H9 (cell line): ENCODE results near the gene PDE3B. TPM values are rescaled to one million over a fixed set of nuclear protein-coding genes. Genes with fewer than 3 reads are reported as not detected.

Experiments
- DNase-seq: peaks from one replicate; pipeline ENCODE4 v3.0.0-alpha.2; 2017
- H2AFZ ChIP-seq: one replicate; pipeline ENCODE4 v1.6.1; 2013; ENCODE audit warnings: mild to moderate bottlenecking, low read length, control low read depth, moderate library complexity
- H2AK5ac ChIP-seq: 2 replicates; pipeline ENCODE4 v1.6.1; 2013; ENCODE audit warnings: low read length, control low read depth, mixed read lengths; ENCODE audit not compliant: insufficient read length
- H2BK120ac ChIP-seq: one replicate; pipeline ENCODE4 v1.6.1; 2013; ENCODE audit warnings: low read depth, mild to moderate bottlenecking, low read length, control low read depth, inconsistent platforms; ENCODE audit not compliant: poor library complexity, severe bottlenecking
- H2BK12ac ChIP-seq: 2 replicates; pipeline ENCODE4 v1.6.1; 2013; ENCODE audit warnings: low read length, control low read depth, mixed read lengths, low read depth; ENCODE audit not compliant: insufficient read length
- H2BK15ac ChIP-seq: 2 replicates; pipeline ENCODE4 v1.6.1; 2013; ENCODE audit warnings: low read depth, low read length, control low read depth
- H2BK20ac ChIP-seq: one replicate; pipeline ENCODE4 v1.6.1; 2013; ENCODE audit warnings: low read depth, mild to moderate bottlenecking, low read length, control low read depth, inconsistent platforms; ENCODE audit not compliant: poor library complexity, severe bottlenecking
- H2BK5ac ChIP-seq: 2 replicates; pipeline ENCODE4 v1.6.1; 2013; ENCODE audit warnings: low read length, control low read depth, mixed read lengths; ENCODE audit not compliant: insufficient read length
- H3K14ac ChIP-seq: 2 replicates; pipeline ENCODE4 v1.6.1; 2013; ENCODE audit warnings: low read length, control low read depth; ENCODE audit not compliant: insufficient read depth
- H3K18ac ChIP-seq: 2 replicates; pipeline ENCODE4 v1.6.1; 2013; ENCODE audit warnings: low read depth, mild to moderate bottlenecking, mixed read lengths, low read length, control low read depth; ENCODE audit not compliant: insufficient read length
- H3K23ac ChIP-seq: 2 replicates; pipeline ENCODE4 v1.6.1; 2013; ENCODE audit warnings: low read length, control low read depth, mixed read lengths, low read depth; ENCODE audit not compliant: insufficient read length
- H3K23me2 ChIP-seq: 2 replicates; pipeline ENCODE4 v1.6.1; 2013; ENCODE audit warnings: low read depth, mild to moderate bottlenecking, mixed read lengths, low read length, control low read depth; ENCODE audit not compliant: insufficient read length, poor library complexity, severe bottlenecking
- H3K27ac ChIP-seq: 2 replicates; pipeline ENCODE4 v1.5.1; 2013; ENCODE audit warnings: low read length, control low read depth, mixed read lengths, low read depth; ENCODE audit not compliant: insufficient read length
- H3K27me3 ChIP-seq: 2 replicates; pipeline ENCODE4 v1.6.1; 2013; ENCODE audit warnings: low read length, control low read depth, inconsistent platforms; ENCODE audit not compliant: insufficient read depth
- H3K4ac ChIP-seq: 2 replicates; pipeline ENCODE4 v1.6.1; 2013; ENCODE audit warnings: low read depth, mild to moderate bottlenecking, control low read depth, inconsistent platforms, low read length, moderate library complexity
- H3K4me1 ChIP-seq: 2 replicates; pipeline ENCODE4 v1.6.1; 2013; ENCODE audit warnings: low read length, control low read depth, inconsistent platforms; ENCODE audit not compliant: insufficient read depth
- H3K4me2 ChIP-seq: 2 replicates; pipeline ENCODE4 v1.6.1; 2013; ENCODE audit warnings: low read length, control low read depth, mixed read lengths; ENCODE audit not compliant: insufficient read length, insufficient read depth
- H3K56ac ChIP-seq: 2 replicates; pipeline ENCODE4 v1.6.1; 2013; ENCODE audit warnings: low read depth, mild to moderate bottlenecking, mixed read lengths, low read length, control low read depth; ENCODE audit not compliant: insufficient read length
- H3K79me1 ChIP-seq: 2 replicates; pipeline ENCODE4 v1.6.1; 2013; ENCODE audit warnings: low read depth, mild to moderate bottlenecking, moderate library complexity, low read length, control low read depth, inconsistent platforms; ENCODE audit not compliant: insufficient read depth, poor library complexity, severe bottlenecking
- H3K79me2 ChIP-seq: 2 replicates; pipeline ENCODE4 v1.6.1; 2013; ENCODE audit warnings: low read length, control low read depth, inconsistent platforms; ENCODE audit not compliant: insufficient read depth
- H3K9ac ChIP-seq: 2 replicates; pipeline ENCODE4 v1.6.1; 2013; ENCODE audit warnings: low read length, control low read depth, mixed read lengths; ENCODE audit not compliant: insufficient read length; ENCODE audit errors: extremely low read depth
- H3K9me3 ChIP-seq: one replicate; pipeline ENCODE4 v1.6.1; 2013; ENCODE audit warnings: low read depth, low read length, inconsistent platforms; ENCODE audit not compliant: control insufficient read depth
- H3T11ph ChIP-seq: one replicate; pipeline ENCODE4 v1.6.1; 2013; ENCODE audit warnings: mild to moderate bottlenecking, low read length, control low read depth, inconsistent platforms
- H4K20me1 ChIP-seq: one replicate; pipeline ENCODE4 v1.6.1; 2013; ENCODE audit not compliant: control insufficient read depth, insufficient read length, insufficient read depth
- H4K5ac ChIP-seq: 2 replicates; pipeline ENCODE4 v1.6.1; 2013; ENCODE audit warnings: low read depth, mild to moderate bottlenecking, mixed read lengths, low read length, control low read depth; ENCODE audit not compliant: insufficient read length
- H4K8ac ChIP-seq: replicated peaks from 2 replicates; pipeline ENCODE4 v1.6.1; 2013; ENCODE audit warnings: low read length, control low read depth, mixed read lengths, low read depth; ENCODE audit not compliant: insufficient read length
- H4K91ac ChIP-seq: 2 replicates; pipeline ENCODE4 v1.6.1; 2013; ENCODE audit warnings: low read depth, mild to moderate bottlenecking, moderate library complexity, mixed read lengths, low read length, control low read depth; ENCODE audit not compliant: insufficient read length
- H3K27ac Mint-ChIP-seq, 3 experiments: 2 replicates in 2 of 3; 3 replicates in 1 of 3; pipeline ENCODE4 v1.8.0; 2020 to 2021; ENCODE audit warnings: mixed read lengths in 3 of 3, mild to moderate bottlenecking in 1 of 3, moderate library complexity in 1 of 3
- H3K27me3 Mint-ChIP-seq: 2 replicates; pipeline ENCODE4 v1.8.0; 2021; ENCODE audit warnings: low read depth, mild to moderate bottlenecking, moderate library complexity, mixed read lengths
- H3K36me3 Mint-ChIP-seq, 3 experiments: 2 replicates in 2 of 3; 3 replicates in 1 of 3; pipeline ENCODE4 v1.8.0; 2020 to 2021; ENCODE audit warnings: low read depth in 3 of 3, mixed read lengths in 3 of 3; ENCODE audit not compliant: insufficient read depth in 1 of 3
- H3K4me1 Mint-ChIP-seq, 2 experiments: 2 replicates each; pipeline ENCODE4 v1.8.0; 2020; ENCODE audit warnings: mixed read lengths in 2 of 2
- H3K4me3 Mint-ChIP-seq, 2 experiments: 2 replicates in 1 of 2; 3 replicates in 1 of 2; pipeline ENCODE4 v1.8.0; 2020 to 2021; ENCODE audit warnings: mild to moderate bottlenecking in 2 of 2, mixed read lengths in 2 of 2, moderate library complexity in 1 of 2
- H3K9me3 Mint-ChIP-seq, 2 experiments: 2 replicates in 1 of 2; 3 replicates in 1 of 2; pipeline ENCODE4 v1.8.0; 2020; ENCODE audit warnings: mild to moderate bottlenecking in 2 of 2, mixed read lengths in 2 of 2, moderate library complexity in 1 of 2
- CTCF ChIP-seq: fragments of 200-600 bp; sonication (generic); conservative IDR thresholded peaks from 3 replicates; pipeline ENCODE4 v1.8.0; 2021; ENCODE audit warnings: antibody characterized with exemption, mild to moderate bottlenecking
- WGBS: extraction: QIAGEN DNeasy Blood & Tissue Kit; methylation state at CpG from one replicate; pipeline ENCODE4 v1.1.7; 2013; ENCODE audit warnings: missing lambda C conversion rate, low lambda C conversion rate, mixed read lengths; ENCODE audit not compliant: insufficient read length; ENCODE audit errors: extremely low coverage; 5-methylcytosine and 5-hydroxymethylcytosine counted together
- total RNA-seq: library from RNA; stranded (reverse); gene quantifications from 2 replicates; pipeline ENCODE4 v1.2.1, GENCODE V29; 2021

The PDE3B gene
- total RNA-seq, 1 experiment from 2014 or later = 6.6 TPM

- no peak overlapping the region for H3K9ac ChIP-seq
- H3K4me1 ChIP-seq = no peaks in the 10 kb centered on the region
- no peak overlapping the region for H4K8ac ChIP-seq
- H4K20me1 ChIP-seq = no peaks in the 10 kb centered on the region
- no peak overlapping the region for H3K4ac ChIP-seq
- H3K4me2 ChIP-seq = no peak overlapping the region
- no peak overlapping the region for H3K56ac ChIP-seq
- no peak overlapping the region for H2BK15ac ChIP-seq
- H3K27ac Mint-ChIP-seq = no peak overlapping the region
- no peaks in the 10 kb centered on the region for H3K9me3 ChIP-seq
- H3K27ac ChIP-seq = no peak overlapping the region
- H4K91ac ChIP-seq = no peak overlapping the region
- H2AK5ac ChIP-seq = no peak overlapping the region
- H3K36me3 Mint-ChIP-seq = peaks cover 0 to 12% (median 7%) of the 10 kb centered on the region in 3 experiments; a peak in 5 of 7 replicates
- H2AFZ ChIP-seq = no peak overlapping the region
- no peak overlapping the region for H2BK5ac ChIP-seq
- H3K4me3 Mint-ChIP-seq = no peak overlapping the region
- H2BK12ac ChIP-seq = no peak overlapping the region
- peaks cover 0 to 1% of the 10 kb centered on the region in 2 experiments; a peak in 1 of 5 replicates for H3K9me3 Mint-ChIP-seq
- no peak overlapping the region for H2BK20ac ChIP-seq
- no peaks in the 10 kb centered on the region for H3K79me2 ChIP-seq
- no peak overlapping the region for H3K14ac ChIP-seq
- no peak overlapping the region for H3K18ac ChIP-seq
- WGBS = 100% methylated on average over 1 of the region's 3 CpGs
- DNase-seq = no peak
- no peaks in the 10 kb centered on the region for H3K23me2 ChIP-seq
- H3K4me1 Mint-ChIP-seq = 0 out of 4 replicates have a peak, but pooled peaks cover 0 to 3% of the 10 kb centered on the region in 2 experiments
- no peak overlapping the region for H2BK120ac ChIP-seq
- no peak overlapping the region for H3K23ac ChIP-seq
- H3K27me3 ChIP-seq = no peaks in the 10 kb centered on the region
- H4K5ac ChIP-seq = no peak overlapping the region
- no peak for TF ChIP-seq CTCF
- no peaks in the 10 kb centered on the region for H3K27me3 Mint-ChIP-seq
- no peak overlapping the region for H3T11ph ChIP-seq
- no peaks in the 10 kb centered on the region for H3K79me1 ChIP-seq
Measured at GRCh38 chr11:14655435-14655834, 11.8 kb downstream of the PDE3B start.
